ENCODE data around the gene ZBTB46.

- TF ChIP-seq NR3C1 (CRISPR knock-in tag; conservative IDR thresholded peaks at IDR 0.05; ENCODE audit: low read depth) = peak; percentile 80; the same call in 1 of the 2 replicates
- TF ChIP-seq CTCF (IDR thresholded peaks at IDR 0.05) = no peak
- peak; percentile 70 for TF ChIP-seq USF2 (CRISPR knock-in tag; IDR thresholded peaks at IDR 0.05)
Measured at GRCh38 chr20:63707558-63708300, 123.3 kb downstream of the ZBTB46 start, which contains the start of the genes ARFRP1 and ZGPAT.
